ENCODE data around the gene CGN. TPM values are rescaled to one million over a fixed set of nuclear protein-coding genes. Genes with fewer than 3 reads are reported as not detected.
A peak's percentile ranks its signal among the peaks of the same experiment; 100 is the strongest.

CGN gene, protein sequence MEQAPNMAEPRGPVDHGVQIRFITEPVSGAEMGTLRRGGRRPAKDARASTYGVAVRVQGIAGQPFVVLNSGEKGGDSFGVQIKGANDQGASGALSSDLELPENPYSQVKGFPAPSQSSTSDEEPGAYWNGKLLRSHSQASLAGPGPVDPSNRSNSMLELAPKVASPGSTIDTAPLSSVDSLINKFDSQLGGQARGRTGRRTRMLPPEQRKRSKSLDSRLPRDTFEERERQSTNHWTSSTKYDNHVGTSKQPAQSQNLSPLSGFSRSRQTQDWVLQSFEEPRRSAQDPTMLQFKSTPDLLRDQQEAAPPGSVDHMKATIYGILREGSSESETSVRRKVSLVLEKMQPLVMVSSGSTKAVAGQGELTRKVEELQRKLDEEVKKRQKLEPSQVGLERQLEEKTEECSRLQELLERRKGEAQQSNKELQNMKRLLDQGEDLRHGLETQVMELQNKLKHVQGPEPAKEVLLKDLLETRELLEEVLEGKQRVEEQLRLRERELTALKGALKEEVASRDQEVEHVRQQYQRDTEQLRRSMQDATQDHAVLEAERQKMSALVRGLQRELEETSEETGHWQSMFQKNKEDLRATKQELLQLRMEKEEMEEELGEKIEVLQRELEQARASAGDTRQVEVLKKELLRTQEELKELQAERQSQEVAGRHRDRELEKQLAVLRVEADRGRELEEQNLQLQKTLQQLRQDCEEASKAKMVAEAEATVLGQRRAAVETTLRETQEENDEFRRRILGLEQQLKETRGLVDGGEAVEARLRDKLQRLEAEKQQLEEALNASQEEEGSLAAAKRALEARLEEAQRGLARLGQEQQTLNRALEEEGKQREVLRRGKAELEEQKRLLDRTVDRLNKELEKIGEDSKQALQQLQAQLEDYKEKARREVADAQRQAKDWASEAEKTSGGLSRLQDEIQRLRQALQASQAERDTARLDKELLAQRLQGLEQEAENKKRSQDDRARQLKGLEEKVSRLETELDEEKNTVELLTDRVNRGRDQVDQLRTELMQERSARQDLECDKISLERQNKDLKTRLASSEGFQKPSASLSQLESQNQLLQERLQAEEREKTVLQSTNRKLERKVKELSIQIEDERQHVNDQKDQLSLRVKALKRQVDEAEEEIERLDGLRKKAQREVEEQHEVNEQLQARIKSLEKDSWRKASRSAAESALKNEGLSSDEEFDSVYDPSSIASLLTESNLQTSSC
- total RNA-seq (under 1 TPM; 0.60 to 0.75 TPM), total RNA-seq (1.1 to 1.9 reads per million in 2 donors)

- H3K4me1 Mint-ChIP-seq: peaks cover 24% of the 10 kb centered on the region
- H3K27ac Mint-ChIP-seq: peak within 1 kb of the TSS; percentile 73
- ATAC-seq (peak; percentile 97), DNase-seq (peak; percentile 77 to 91 (median 89))
- no peaks in the 10 kb centered on the region for H3K9me3 ChIP-seq (ENCODE audit: control insufficient read depth, low read length, poor library complexity, severe bottlenecking)
- H3K4me3 Mint-ChIP-seq: peak within 1 kb of the TSS; percentile 95
- H3K27me3 Mint-ChIP-seq: no peaks in the 10 kb centered on the region
- H3K36me3 Mint-ChIP-seq (ENCODE audit: low read depth): no peaks in the 10 kb centered on the region
These were observed at the start of gene CGN for GRCh38 chr1:151510957-151511635. CGN (plus strand) TSS chr1:151511387; CDS start chr1:151518520, 7,133 bp downstream.

GRCh38 chr1:151461694-151462093 is 49.5 kb upstream of the CGN start:
- ATAC-seq (no peak), DNase-seq (no peak)
- Mint-ChIP-seq H3K27me3 (peaks cover 29% of the 10 kb centered on the region), H3K27ac (no peak overlapping the region), H3K4me3 (no peak overlapping the region), H3K4me1 (peaks cover 8% of the 10 kb centered on the region), H3K36me3 (ENCODE audit: low read depth) (peaks cover 9% of the 10 kb centered on the region)
- no peaks in the 10 kb centered on the region for H3K9me3 ChIP-seq (ENCODE audit: control insufficient read depth, low read length, poor library complexity, severe bottlenecking)

GRCh38 chr1:151465026-151465425 is 46.2 kb upstream of the CGN start:
- Mint-ChIP-seq H3K4me3 (no peak overlapping the region), H3K36me3 (ENCODE audit: low read depth) (peaks cover 7% of the 10 kb centered on the region), H3K4me1 (no peaks in the 10 kb centered on the region), H3K27ac (no peak overlapping the region), H3K27me3 (peaks cover 38% of the 10 kb centered on the region)
- H3K9me3 ChIP-seq (ENCODE audit: control insufficient read depth, low read length, poor library complexity, severe bottlenecking): no peaks in the 10 kb centered on the region
- ATAC-seq (no peak), DNase-seq (no peak)

- peak; percentile 82 for ATAC-seq
- Mint-ChIP-seq H3K4me3 (peak overlapping the region; percentile 77), H3K36me3 (ENCODE audit: low read depth) (peaks cover 4% of the 10 kb centered on the region), H3K27ac (peak overlapping the region; percentile 85), H3K4me1 (peaks cover 11% of the 10 kb centered on the region), H3K27me3 (peaks cover 13% of the 10 kb centered on the region)
- no peaks in the 10 kb centered on the region for H3K9me3 ChIP-seq (ENCODE audit: control insufficient read depth, low read length, poor library complexity, severe bottlenecking)
- peak in 1 of 3 donors; percentile 11 for DNase-seq
These were observed 38.1 kb upstream of the CGN start for GRCh38 chr1:151472856-151473731.

DNA sequence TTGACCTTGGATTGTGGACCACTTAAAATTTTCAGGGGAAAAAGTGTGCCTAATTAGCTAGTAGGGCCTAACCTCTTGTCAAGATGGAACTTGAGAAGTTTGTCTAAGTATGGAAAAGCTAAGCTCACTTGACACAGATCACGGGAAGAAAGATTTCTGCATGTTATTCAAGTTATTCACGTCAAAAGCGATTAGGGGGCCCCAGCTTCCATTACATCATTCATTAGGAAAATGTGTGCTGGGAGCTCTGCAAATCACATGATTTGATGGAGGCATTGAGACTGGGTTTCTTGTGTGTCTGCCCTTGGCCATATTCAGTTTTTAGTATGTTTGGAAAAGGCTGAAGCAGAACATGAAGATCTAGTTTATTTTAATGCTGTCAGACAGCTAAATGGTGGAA is 36.4 kb upstream of the CGN start:
- peaks cover 11% of the 10 kb centered on the region for H3K4me1 Mint-ChIP-seq
- H3K36me3 Mint-ChIP-seq (ENCODE audit: low read depth): peaks cover 4% of the 10 kb centered on the region
- no peak for DNase-seq
- H3K9me3 ChIP-seq (ENCODE audit: control insufficient read depth, low read length, poor library complexity, severe bottlenecking): no peaks in the 10 kb centered on the region
- no peak overlapping the region for H3K4me3 Mint-ChIP-seq
- H3K27me3 Mint-ChIP-seq: peaks cover 6% of the 10 kb centered on the region
- ATAC-seq: no peak
- peak overlapping the region; percentile 85 for H3K27ac Mint-ChIP-seq

DNA sequence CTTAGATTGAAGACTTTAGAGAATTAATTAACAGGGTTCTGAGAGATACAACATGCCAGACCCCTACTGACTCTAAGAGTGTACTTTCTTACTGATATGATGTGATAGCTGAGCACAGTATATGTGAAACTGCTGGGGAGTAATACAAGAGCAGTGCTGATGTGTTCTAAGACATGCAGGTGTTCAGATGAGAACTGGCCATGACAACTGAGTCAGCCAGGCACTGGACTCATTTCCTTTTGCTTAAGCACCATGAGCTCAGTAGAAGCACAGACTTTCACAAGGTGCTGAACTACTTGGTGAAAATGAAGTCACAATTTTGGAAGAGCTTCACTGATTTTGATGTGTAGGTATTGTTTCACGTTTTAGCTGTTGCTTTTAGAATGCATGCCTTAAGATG is 36.0 kb upstream of the CGN start:
- Mint-ChIP-seq H3K27me3 (peaks cover 6% of the 10 kb centered on the region), H3K36me3 (ENCODE audit: low read depth) (peaks cover 4% of the 10 kb centered on the region), H3K4me1 (peaks cover 11% of the 10 kb centered on the region), H3K4me3 (no peak overlapping the region), H3K27ac (no peak overlapping the region)
- DNase-seq (no peak), ATAC-seq (no peak)
- H3K9me3 ChIP-seq (ENCODE audit: control insufficient read depth, low read length, poor library complexity, severe bottlenecking): no peaks in the 10 kb centered on the region

DNA sequence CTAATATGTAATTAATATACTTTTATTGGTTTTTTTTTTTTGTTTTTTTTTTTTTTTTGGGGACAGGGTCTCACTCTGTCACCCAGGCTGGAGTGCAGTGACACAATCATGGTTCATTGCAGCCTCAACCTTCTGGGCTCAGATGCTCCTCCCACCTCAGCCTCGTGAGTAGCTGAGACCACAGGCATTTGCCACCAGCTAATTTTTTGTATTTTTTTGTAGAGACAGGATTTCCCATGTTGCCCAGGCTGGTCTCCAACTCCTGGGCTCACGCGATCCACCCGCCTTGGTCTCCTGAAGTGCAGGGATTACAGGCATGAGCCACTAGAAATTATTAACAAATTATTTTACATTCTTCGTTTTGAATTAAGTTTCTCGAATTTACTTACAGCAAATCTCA is 35.1 kb upstream of the CGN start:
- H3K27me3 Mint-ChIP-seq: peaks cover 6% of the 10 kb centered on the region
- ATAC-seq: no peak
- no peaks in the 10 kb centered on the region for H3K9me3 ChIP-seq (ENCODE audit: control insufficient read depth, low read length, poor library complexity, severe bottlenecking)
- no peak overlapping the region for H3K27ac Mint-ChIP-seq
- H3K4me3 Mint-ChIP-seq: no peak overlapping the region
- peaks cover 4% of the 10 kb centered on the region for H3K36me3 Mint-ChIP-seq (ENCODE audit: low read depth)
- DNase-seq: no peak
- peaks cover 11% of the 10 kb centered on the region for H3K4me1 Mint-ChIP-seq

GRCh38 chr1:151477066-151477465 is 34.1 kb upstream of the CGN start:
- DNase-seq (no peak), ATAC-seq (no peak)
- H3K9me3 ChIP-seq (ENCODE audit: control insufficient read depth, low read length, poor library complexity, severe bottlenecking): no peaks in the 10 kb centered on the region
- H3K36me3 Mint-ChIP-seq (ENCODE audit: low read depth): peaks cover 4% of the 10 kb centered on the region
- no peak overlapping the region for H3K27ac Mint-ChIP-seq
- H3K27me3 Mint-ChIP-seq: peaks cover 6% of the 10 kb centered on the region
- peaks cover 11% of the 10 kb centered on the region for H3K4me1 Mint-ChIP-seq
- H3K4me3 Mint-ChIP-seq: no peak overlapping the region

DNA sequence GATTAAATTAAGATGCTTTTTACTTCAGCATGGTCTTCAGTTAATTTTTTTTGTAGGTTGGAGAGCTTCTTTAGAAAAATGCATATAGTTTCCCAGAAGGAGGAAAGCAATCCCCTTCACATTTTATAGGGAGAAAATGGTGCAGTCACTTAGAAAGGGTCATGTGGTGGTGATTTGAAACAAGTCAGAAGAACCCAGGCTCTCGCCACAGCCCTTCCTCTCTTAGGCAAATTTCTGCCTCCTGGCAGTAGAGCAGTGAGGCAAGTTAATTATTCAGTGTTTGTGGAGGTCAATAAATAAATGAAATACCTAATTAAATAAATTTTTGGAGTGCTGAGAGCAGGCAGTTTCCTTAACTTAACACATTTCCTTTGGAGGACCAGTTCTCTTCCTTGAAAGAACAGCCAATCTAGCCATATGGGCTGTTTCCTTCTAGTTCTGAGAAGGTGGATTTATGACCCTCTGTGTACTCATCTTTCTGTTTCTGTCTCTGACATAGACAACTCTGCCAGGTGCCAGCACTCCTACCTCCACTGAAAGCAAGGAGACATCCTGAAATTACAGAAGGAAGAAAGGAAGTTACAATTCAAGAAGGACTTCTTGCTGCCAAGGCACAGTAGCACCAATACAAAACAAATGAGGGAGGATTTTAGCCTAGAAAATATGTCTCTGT is 32.9 kb upstream of the CGN start:
- no peak for ATAC-seq
- Mint-ChIP-seq H3K4me3 (no peak overlapping the region), H3K27ac (no peak overlapping the region), H3K4me1 (peaks cover 4% of the 10 kb centered on the region), H3K36me3 (ENCODE audit: low read depth) (peaks cover 4% of the 10 kb centered on the region), H3K27me3 (peaks cover 6% of the 10 kb centered on the region)
- no peaks in the 10 kb centered on the region for H3K9me3 ChIP-seq (ENCODE audit: control insufficient read depth, low read length, poor library complexity, severe bottlenecking)
- DNase-seq: no peak

DNA sequence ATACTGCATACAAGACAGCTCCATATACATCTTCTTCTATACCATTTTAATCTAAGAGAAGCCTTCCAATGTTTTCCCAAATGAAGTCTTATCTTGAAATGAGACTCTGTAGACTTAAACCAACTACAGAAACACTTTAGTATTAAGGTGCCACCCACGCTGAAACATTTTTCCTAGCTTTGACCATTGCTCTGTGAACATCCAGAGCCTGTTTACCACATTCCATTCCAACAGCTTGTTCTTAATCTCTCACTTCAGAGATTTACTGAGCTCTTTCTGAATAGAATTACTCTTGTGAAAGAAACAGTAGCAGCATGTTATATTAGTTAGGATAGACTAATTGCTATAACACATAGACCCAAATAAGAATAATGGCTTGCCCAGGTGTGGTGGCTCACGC is 32.3 kb upstream of the CGN start:
- no peak for ATAC-seq
- peaks cover 2% of the 10 kb centered on the region for H3K4me1 Mint-ChIP-seq
- H3K27me3 Mint-ChIP-seq: peaks cover 6% of the 10 kb centered on the region
- H3K36me3 Mint-ChIP-seq (ENCODE audit: low read depth): peaks cover 4% of the 10 kb centered on the region
- no peaks in the 10 kb centered on the region for H3K9me3 ChIP-seq (ENCODE audit: control insufficient read depth, low read length, poor library complexity, severe bottlenecking)
- no peak for DNase-seq
- no peak overlapping the region for H3K27ac Mint-ChIP-seq
- H3K4me3 Mint-ChIP-seq: no peak overlapping the region

DNA sequence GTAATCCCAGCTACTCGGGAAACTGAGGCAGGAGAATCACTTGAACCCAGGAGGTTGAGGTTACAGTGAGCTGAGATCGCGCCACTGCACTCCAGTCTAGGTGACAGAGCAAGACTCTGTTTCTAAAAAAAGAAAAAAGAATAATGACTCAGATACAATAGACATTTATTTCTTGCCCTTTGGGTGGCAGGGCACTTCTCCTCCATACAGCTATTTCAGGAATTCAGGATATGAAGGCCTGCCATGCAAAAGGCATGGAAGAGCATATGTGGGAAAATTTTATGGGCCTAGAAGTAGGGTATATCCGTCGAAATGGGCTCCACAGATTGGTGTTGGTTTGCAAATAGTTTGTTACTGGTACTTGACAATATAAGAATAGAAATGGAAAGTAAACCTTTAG is 31.7 kb upstream of the CGN start:
- no peak overlapping the region for H3K27ac Mint-ChIP-seq
- no peaks in the 10 kb centered on the region for H3K9me3 ChIP-seq (ENCODE audit: control insufficient read depth, low read length, poor library complexity, severe bottlenecking)
- H3K4me1 Mint-ChIP-seq: peaks cover 2% of the 10 kb centered on the region
- DNase-seq: no peak
- peaks cover 6% of the 10 kb centered on the region for H3K27me3 Mint-ChIP-seq
- peaks cover 4% of the 10 kb centered on the region for H3K36me3 Mint-ChIP-seq (ENCODE audit: low read depth)
- no peak for ATAC-seq
- no peak overlapping the region for H3K4me3 Mint-ChIP-seq

Data from T-helper 17 cell (primary cell).